CD4-positive, alpha-beta T cell (primary cell): ENCODE data around the gene DKK2. TPM values are rescaled to one million over a fixed set of nuclear protein-coding genes. Genes with fewer than 3 reads are reported as not detected.

ENCODE experiments used
- ATAC-seq: fragments of 200-7000 bp; cut with Tn5 transposase; one replicate; pipeline ENCODE4 v1.10.0; 2022; ENCODE audit warnings: mild to moderate bottlenecking; ENCODE audit not compliant: poor library complexity
- CTCF ChIA-PET: fragments of 350-600 bp; sonication (Branson Sonifier 250); formaldehyde crosslinking; loops from one replicate; lab custom pipeline; 2021; ENCODE audit warnings: antibody characterized with exemption, inconsistent platforms; lab: Charles Lee
- POLR2A ChIA-PET: fragments of 350-600 bp; sonication (Branson Sonifier 250); formaldehyde crosslinking; loops from one replicate; lab custom pipeline; 2021; ENCODE audit warnings: antibody characterized with exemption, inconsistent platforms; lab: Charles Lee
- DNase-seq, 14 experiments: peaks; one replicate each; pipeline ENCODE4 v3.0.0-alpha.2; 2013 to 2020; ENCODE audit warnings: mixed read lengths in 2 of 14
- H3K27ac ChIP-seq, 2 donors: one replicate each; pipeline versions ENCODE4 v1.5.1 to v1.7.0; 2013; ENCODE audit warnings: low read length in 2 of 2, low read depth in 1 of 2, mild to moderate bottlenecking in 1 of 2
- H3K27me3 ChIP-seq, 2 experiments: 1 replicate in 1 of 2; 2 replicates in 1 of 2; pipeline versions ENCODE4 v1.6.1 to v1.7.0; 2013; ENCODE audit warnings: low read length in 2 of 2, control low read depth in 1 of 2, mild to moderate bottlenecking in 1 of 2, moderate library complexity in 1 of 2; ENCODE audit not compliant: insufficient read depth in 2 of 2, control insufficient read depth in 1 of 2
- H3K36me3 ChIP-seq: one replicate; pipeline ENCODE4 v1.6.1; 2013; ENCODE audit warnings: low read length, control low read depth; ENCODE audit not compliant: insufficient read depth
- H3K4me1 ChIP-seq: one replicate; pipeline ENCODE4 v1.6.1; 2013; ENCODE audit warnings: low read length, control low read depth; ENCODE audit not compliant: insufficient read depth
- H3K4me3 ChIP-seq: one replicate; pipeline ENCODE4 v1.5.1; 2013; ENCODE audit warnings: mild to moderate bottlenecking, low read length, moderate library complexity
- H3K9me3 ChIP-seq, 2 experiments: 1 replicate in 1 of 2; 2 replicates in 1 of 2; pipeline versions ENCODE4 v1.6.1 to v1.7.0; 2013; ENCODE audit warnings: low read length in 2 of 2, mild to moderate bottlenecking in 2 of 2, control low read depth in 1 of 2, moderate library complexity in 1 of 2; ENCODE audit not compliant: control insufficient read depth in 1 of 2, insufficient read depth in 1 of 2
- H3K27ac Mint-ChIP-seq: one replicate; pipeline ENCODE4 v1.8.0; 2020; ENCODE audit warnings: mixed read lengths
- H3K27me3 Mint-ChIP-seq: one replicate; pipeline ENCODE4 v1.8.0; 2021; ENCODE audit warnings: mixed read lengths
- H3K36me3 Mint-ChIP-seq: one replicate; pipeline ENCODE4 v1.8.0; 2021; ENCODE audit warnings: low read depth, mixed read lengths
- H3K4me1 Mint-ChIP-seq: one replicate; pipeline ENCODE4 v1.8.0; 2021; ENCODE audit warnings: low read depth, mixed read lengths
- H3K4me3 Mint-ChIP-seq: one replicate; pipeline ENCODE4 v1.8.0; 2020; ENCODE audit warnings: mild to moderate bottlenecking, mixed read lengths
- H3K9me3 Mint-ChIP-seq: one replicate; pipeline ENCODE4 v1.8.0; 2020; ENCODE audit warnings: mixed read lengths
- CTCF ChIP-seq: fragments of 200-600 bp; IDR thresholded peaks from one replicate; pipeline ENCODE4 v1.8.0; 2022; ENCODE audit warnings: antibody characterized with exemption, mild to moderate bottlenecking
- intact Hi-C, 2 experiments: fragments of 100-400 bp; cut with DNase I in 1 of 2; cut with micrococcal nuclease in 1 of 2; formaldehyde crosslinking; loops; one replicate each; pipeline versions ENCODE4 v1.15.1 to v1.9.0; 2023 to 2025; cut with DNase I, micrococcal nuclease
- total RNA-seq, 174 experiments: library from RNA in 2 of 174; stranded (reverse) in 2 of 174; gene quantifications; one replicate each; pipeline ENCODE4 v1.2.3 and lab custom pipeline; 2021 to 2026

DKK2 gene
- total RNA-seq, 2 experiments from 2014 or later, result not detected

- no peak for TF ChIP-seq CTCF
- Mint-ChIP-seq H3K4me3 (no peak overlapping the region), H3K9me3 (peaks cover 3% of the 10 kb centered on the region), H3K4me1 (no peaks in the 10 kb centered on the region), H3K27me3 (no peaks in the 10 kb centered on the region), H3K27ac (no peak overlapping the region), H3K36me3 (no peaks in the 10 kb centered on the region)
- Histone ChIP-seq H3K4me3 (no peak overlapping the region), H3K36me3 (no peaks in the 10 kb centered on the region), H3K27me3 (no peaks in the 10 kb centered on the region), H3K9me3 (no peaks in the 10 kb centered on the region), H3K4me1 (no peaks in the 10 kb centered on the region), H3K27ac (no peak overlapping the region)
- intact Hi-C loops, result no loop called here
- ChIA-PET POLR2A (no interaction called here), CTCF (no interaction called here)
- no peak for DNase-seq
- ATAC-seq, result no peak
These were observed 17.8 kb downstream of the DKK2 start for GRCh38 chr4:107018344-107018735.

GRCh38 chr4:107017443-107018343, 18.4 kb downstream of the DKK2 start:
- H3K9me3 ChIP-seq, result no peaks in the 10 kb centered on the region
- no peaks in the 10 kb centered on the region for H3K27me3 ChIP-seq
- no peaks in the 10 kb centered on the region for H3K4me1 ChIP-seq
- H3K36me3 ChIP-seq, result no peaks in the 10 kb centered on the region
- H3K36me3 Mint-ChIP-seq, result no peaks in the 10 kb centered on the region
- ChIA-PET CTCF (no interaction called here), POLR2A (no interaction called here)
- H3K4me1 Mint-ChIP-seq, result no peaks in the 10 kb centered on the region
- ATAC-seq (no peak), DNase-seq (no peak)
- H3K27ac Mint-ChIP-seq, result no peak overlapping the region
- peaks cover 3% of the 10 kb centered on the region for H3K9me3 Mint-ChIP-seq
- H3K27me3 Mint-ChIP-seq, result no peaks in the 10 kb centered on the region
- H3K4me3 ChIP-seq, result no peak overlapping the region
- H3K4me3 Mint-ChIP-seq, result no peak overlapping the region
- no peak for TF ChIP-seq CTCF
- intact Hi-C loops, result no loop called here
- H3K27ac ChIP-seq, result no peak overlapping the region

GRCh38 chr4:107011312-107011711, 24.8 kb downstream of the DKK2 start:
- no peak for TF ChIP-seq CTCF
- H3K9me3 ChIP-seq, result no peaks in the 10 kb centered on the region
- ATAC-seq, result no peak
- Mint-ChIP-seq H3K4me3 (no peak overlapping the region), H3K4me1 (no peaks in the 10 kb centered on the region), H3K27ac (no peak overlapping the region), H3K9me3 (peaks cover 3% of the 10 kb centered on the region), H3K36me3 (no peaks in the 10 kb centered on the region), H3K27me3 (no peaks in the 10 kb centered on the region)
- no peaks in the 10 kb centered on the region for H3K27me3 ChIP-seq
- H3K4me3 ChIP-seq, result no peak overlapping the region
- CTCF ChIA-PET, result no interaction called here
- H3K36me3 ChIP-seq, result no peaks in the 10 kb centered on the region
- no peak overlapping the region for H3K27ac ChIP-seq
- intact Hi-C loops, result no loop called here
- no peaks in the 10 kb centered on the region for H3K4me1 ChIP-seq
- no peak for DNase-seq
- POLR2A ChIA-PET, result no interaction called here
